Astrocyte (in vitro differentiated cells and primary cell): ENCODE measurements around the gene MPST. TPM values are rescaled to one million over a fixed set of nuclear protein-coding genes. Genes with fewer than 3 reads are reported as not detected.

Experiments
- DNase-seq: peaks from one replicate; pipeline ENCODE4 v3.0.0-alpha.2; 2010; ENCODE audit warnings: low read depth
- FAIRE-seq: peaks from 2 replicates; lab custom pipeline; 2011; peaks lifted over from hg19 to GRCh38; lab: Jason Lieb, UNC
- H2AFZ ChIP-seq: 2 replicates; pipeline ENCODE4 v1.6.0; 2012; ENCODE audit warnings: low read depth, low read length, inconsistent platforms
- H3K27ac ChIP-seq: 2 replicates; pipeline ENCODE4 v1.5.1; 2011; ENCODE audit warnings: low read depth, low read length, inconsistent platforms
- H3K27me3 ChIP-seq: 2 replicates; pipeline ENCODE4 v1.6.0; 2011; ENCODE audit warnings: low read length, inconsistent platforms; ENCODE audit not compliant: insufficient read depth
- H3K36me3 ChIP-seq: 2 replicates; pipeline ENCODE4 v1.5.1; 2011; ENCODE audit warnings: low read length, inconsistent platforms; ENCODE audit not compliant: insufficient read depth
- H3K4me1 ChIP-seq: 2 replicates; pipeline ENCODE4 v1.5.1; 2011; ENCODE audit warnings: low read length, inconsistent platforms; ENCODE audit not compliant: insufficient read depth
- H3K4me2 ChIP-seq: 2 replicates; pipeline ENCODE4 v1.6.0; 2012; ENCODE audit warnings: low read length, inconsistent platforms
- H3K4me3 ChIP-seq: 2 replicates; pipeline ENCODE4 v1.5.1; 2011; ENCODE audit warnings: low read depth, mild to moderate bottlenecking, low read length, inconsistent platforms; ENCODE audit not compliant: insufficient read depth
- H3K79me2 ChIP-seq: 2 replicates; pipeline ENCODE4 v1.6.0; 2012; ENCODE audit warnings: mild to moderate bottlenecking, low read length, inconsistent platforms; ENCODE audit not compliant: insufficient read depth
- H3K9ac ChIP-seq: 2 replicates; pipeline ENCODE4 v1.6.0; 2012; ENCODE audit warnings: mild to moderate bottlenecking, low read length, inconsistent platforms
- H3K9me3 ChIP-seq: 2 replicates; pipeline ENCODE4 v1.5.1; 2012; ENCODE audit warnings: low read depth, mild to moderate bottlenecking, low read length, inconsistent platforms; ENCODE audit not compliant: insufficient read depth
- H4K20me1 ChIP-seq: 2 replicates; pipeline ENCODE4 v1.6.0; 2012; ENCODE audit warnings: low read length, inconsistent platforms; ENCODE audit not compliant: insufficient read depth
- H3K27ac Mint-ChIP-seq: one replicate; pipeline ENCODE4 v1.8.0; 2021; ENCODE audit warnings: mild to moderate bottlenecking, mixed read lengths; ENCODE audit not compliant: unreplicated experiment
- H3K27me3 Mint-ChIP-seq: one replicate; pipeline ENCODE4 v1.8.0; 2021; ENCODE audit warnings: low read depth, mixed read lengths; ENCODE audit not compliant: unreplicated experiment
- H3K36me3 Mint-ChIP-seq: one replicate; pipeline ENCODE4 v1.8.0; 2021; ENCODE audit warnings: low read depth, mixed read lengths; ENCODE audit not compliant: unreplicated experiment
- H3K4me1 Mint-ChIP-seq: one replicate; pipeline ENCODE4 v1.8.0; 2021; ENCODE audit warnings: low read depth, mixed read lengths; ENCODE audit not compliant: unreplicated experiment
- H3K4me3 Mint-ChIP-seq: one replicate; pipeline ENCODE4 v1.8.0; 2021; ENCODE audit warnings: mild to moderate bottlenecking, moderate library complexity, mixed read lengths; ENCODE audit not compliant: unreplicated experiment
- H3K9me3 Mint-ChIP-seq: one replicate; pipeline ENCODE4 v1.8.0; 2021; ENCODE audit warnings: mild to moderate bottlenecking, mixed read lengths; ENCODE audit not compliant: unreplicated experiment
- CTCF ChIP-seq: IDR thresholded peaks from 2 replicates; pipeline ENCODE4 v1.5.1; 2011; ENCODE audit warnings: low read depth, mild to moderate bottlenecking, inconsistent platforms, low read length, moderate library complexity; ENCODE audit not compliant: insufficient read depth
- EZH2 ChIP-seq: IDR thresholded peaks from 2 replicates; pipeline ENCODE4 v1.6.1; 2012; ENCODE audit warnings: mild to moderate bottlenecking, low read length, inconsistent platforms; ENCODE audit not compliant: insufficient read depth
- total RNA-seq: library from RNA; stranded (reverse); gene quantifications from 2 replicates; pipeline ENCODE4 v1.2.1, GENCODE V29; 2021

Gene MPST
- total RNA-seq, 1 donor from 2014 or later, result 67.8 TPM

GRCh38 chr22:37043209-37043827 lies 23.8 kb downstream of the MPST start:
- Mint-ChIP-seq H3K9me3 (no peaks in the 10 kb centered on the region), H3K27ac (no peak overlapping the region), H3K4me1 (peaks cover 4% of the 10 kb centered on the region), H3K4me3 (no peak overlapping the region), H3K27me3 (peaks cover 5% of the 10 kb centered on the region), H3K36me3 (no peaks in the 10 kb centered on the region)
- H4K20me1 ChIP-seq, result no peaks in the 10 kb centered on the region
- H3K9ac ChIP-seq, result no peak overlapping the region
- no peak for TF ChIP-seq CTCF
- TF ChIP-seq EZH2, result no peak
- H3K4me1 ChIP-seq, result no peaks in the 10 kb centered on the region
- H3K27ac ChIP-seq, result no peak overlapping the region
- H3K36me3 ChIP-seq, result no peaks in the 10 kb centered on the region
- no peaks in the 10 kb centered on the region for H3K79me2 ChIP-seq
- H3K4me2 ChIP-seq, result no peak overlapping the region
- H3K27me3 ChIP-seq, result no peaks in the 10 kb centered on the region
- DNase-seq (no peak), FAIRE-seq (no peak)
- H3K4me3 ChIP-seq, result no peak overlapping the region
- H3K9me3 ChIP-seq, result no peaks in the 10 kb centered on the region
- no peak overlapping the region for H2AFZ ChIP-seq

DNA sequence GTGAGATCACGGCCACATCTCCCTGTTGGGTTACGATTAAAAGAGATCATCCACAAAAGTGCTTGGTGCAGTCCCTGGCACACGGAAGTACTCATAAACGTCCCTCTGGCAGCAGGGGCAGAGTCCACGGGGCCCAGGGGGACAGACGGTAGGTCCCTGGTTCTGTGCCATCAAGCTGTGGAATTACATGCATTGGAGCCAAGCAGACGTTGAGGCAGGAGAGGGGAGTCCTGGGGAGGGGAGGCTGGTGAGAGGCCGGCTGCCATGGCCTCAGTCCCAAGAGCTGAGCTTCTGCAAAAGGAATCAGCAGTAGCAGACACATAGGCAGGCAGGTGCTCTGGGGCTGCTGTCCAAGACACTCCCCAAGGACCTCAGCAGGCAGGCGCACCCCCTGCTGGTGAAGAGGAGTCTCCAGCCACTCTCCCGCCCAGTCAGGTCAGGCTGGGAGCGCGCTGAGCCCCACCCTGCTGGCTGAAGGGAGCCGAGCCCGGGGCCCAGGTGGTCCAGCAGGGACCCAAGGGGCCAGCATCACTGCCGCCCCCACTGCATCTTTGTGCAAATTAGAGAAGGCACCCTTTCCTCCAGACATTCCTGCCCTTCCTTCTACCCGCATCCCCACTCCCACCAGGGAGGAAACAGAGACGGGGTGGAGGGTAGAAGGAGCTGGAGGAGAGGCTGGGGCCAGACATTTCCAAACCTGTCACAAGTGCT lies 24.4 kb downstream of the MPST start:
- no peak for FAIRE-seq
- no peak overlapping the region for H3K4me3 ChIP-seq
- H3K4me2 ChIP-seq, result no peak overlapping the region
- no peaks in the 10 kb centered on the region for H3K4me1 ChIP-seq
- H3K79me2 ChIP-seq, result no peaks in the 10 kb centered on the region
- Mint-ChIP-seq H3K27ac (no peak overlapping the region), H3K4me1 (peaks cover 4% of the 10 kb centered on the region), H3K27me3 (peaks cover 5% of the 10 kb centered on the region), H3K9me3 (no peaks in the 10 kb centered on the region), H3K4me3 (no peak overlapping the region), H3K36me3 (no peaks in the 10 kb centered on the region)
- no peaks in the 10 kb centered on the region for H4K20me1 ChIP-seq
- no peaks in the 10 kb centered on the region for H3K36me3 ChIP-seq
- H3K9me3 ChIP-seq, result no peaks in the 10 kb centered on the region
- H3K27me3 ChIP-seq, result no peaks in the 10 kb centered on the region
- no peak overlapping the region for H3K9ac ChIP-seq
- DNase-seq, result no peak
- TF ChIP-seq CTCF (peak; percentile 6), EZH2 (no peak)
- H2AFZ ChIP-seq, result no peak overlapping the region
- no peak overlapping the region for H3K27ac ChIP-seq
